NOMO-1 (cell line): ENCODE measurements around the gene AK3.

Source experiments
- DNase-seq, 2 experiments: peaks; one replicate each; lab custom pipeline; 2025; ENCODE audit not compliant: unreplicated experiment in 2 of 2; lab: John Stamatoyannopoulos, UW

The AK3 gene

DNA sequence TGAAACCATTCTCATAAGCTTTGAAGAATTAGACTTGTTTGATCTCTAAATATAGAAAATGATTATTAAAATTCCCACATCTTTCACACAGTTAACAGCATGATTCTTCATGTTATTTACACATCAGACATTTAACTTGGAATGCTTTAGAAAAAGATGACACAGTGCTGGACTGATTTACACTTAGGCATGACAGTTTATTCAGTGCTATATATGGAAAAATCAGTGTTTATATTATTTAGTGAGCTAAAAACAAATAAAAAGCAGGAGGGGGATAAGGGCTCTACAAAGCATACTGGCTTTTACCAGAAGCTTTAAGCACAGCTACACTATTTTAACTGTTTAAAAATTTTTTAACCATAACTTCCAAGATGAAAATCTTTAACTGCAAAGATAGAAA, 31.6 kb downstream of the AK3 start:
- DNase-seq, result no peak

DNA sequence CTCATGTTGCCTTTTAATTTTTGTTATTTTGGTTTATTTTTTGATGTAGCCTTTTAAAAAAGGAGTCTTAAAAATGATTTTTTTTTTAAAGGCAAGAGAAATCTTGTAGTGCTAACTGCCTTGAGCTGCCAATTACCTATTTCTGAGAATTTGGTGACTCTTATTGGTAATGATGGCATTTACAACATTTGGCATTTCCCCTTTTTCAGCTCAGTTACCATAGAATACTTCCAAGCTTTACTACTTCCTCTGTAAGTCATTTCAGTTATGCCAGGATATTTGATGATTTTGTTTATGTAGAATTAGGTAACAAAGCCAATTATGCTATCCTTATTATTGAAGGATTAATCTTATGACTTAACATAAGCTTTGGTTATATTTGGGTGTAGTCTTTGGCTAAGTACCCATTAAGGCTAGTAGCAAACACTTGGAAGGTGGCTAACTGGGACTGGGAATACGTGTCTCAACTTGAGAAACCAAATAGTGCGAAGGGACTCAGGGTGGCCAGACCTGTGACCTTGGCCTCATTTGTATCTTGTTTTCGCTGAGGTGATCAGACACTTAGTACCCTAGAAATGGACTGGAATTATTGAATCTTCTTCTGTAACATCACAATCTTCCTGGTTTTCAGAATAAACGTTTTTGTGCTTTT, 33.9 kb downstream of the AK3 start:
- peak in 1 of 2 experiments; percentile 2 for DNase-seq

DNA sequence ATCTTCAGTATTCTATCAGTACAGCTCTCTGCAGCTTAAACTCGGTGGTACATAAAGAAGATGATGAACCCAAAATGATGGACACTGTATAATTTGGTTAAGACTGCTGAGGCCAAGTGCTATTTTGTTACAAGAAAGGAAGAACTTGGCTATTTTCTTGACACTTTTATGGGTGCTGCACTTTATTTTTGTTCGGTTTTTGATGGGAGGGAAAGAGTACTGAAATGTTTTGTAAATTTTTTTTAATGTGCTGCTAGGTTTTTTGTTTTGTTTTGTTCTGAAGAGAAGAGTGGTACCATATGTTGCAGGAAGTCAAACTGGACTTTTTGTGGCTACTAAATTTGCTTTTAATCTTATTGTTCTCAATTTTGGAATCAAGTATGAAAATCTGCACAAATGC, 35.0 kb downstream of the AK3 start:
- DNase-seq, result no peak

DNA sequence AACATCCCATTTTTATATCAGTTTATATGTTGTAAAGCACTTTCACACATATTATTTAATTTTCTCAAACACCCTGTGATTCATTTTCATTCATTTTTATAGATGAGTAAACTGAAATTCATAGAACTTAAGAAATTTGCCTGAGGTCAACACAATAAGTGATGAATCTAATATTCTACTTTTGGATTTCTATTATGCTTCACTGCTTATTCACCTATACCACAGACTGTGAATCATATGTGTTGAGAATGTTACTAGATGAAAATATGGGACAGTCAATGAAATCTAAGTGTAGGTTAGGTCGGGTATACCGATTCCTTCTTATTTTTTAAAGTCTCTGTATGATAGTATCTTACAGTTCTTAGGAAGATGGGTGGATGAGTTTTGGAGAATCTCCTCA, 36.9 kb downstream of the AK3 start:
- no peak for DNase-seq

DNA sequence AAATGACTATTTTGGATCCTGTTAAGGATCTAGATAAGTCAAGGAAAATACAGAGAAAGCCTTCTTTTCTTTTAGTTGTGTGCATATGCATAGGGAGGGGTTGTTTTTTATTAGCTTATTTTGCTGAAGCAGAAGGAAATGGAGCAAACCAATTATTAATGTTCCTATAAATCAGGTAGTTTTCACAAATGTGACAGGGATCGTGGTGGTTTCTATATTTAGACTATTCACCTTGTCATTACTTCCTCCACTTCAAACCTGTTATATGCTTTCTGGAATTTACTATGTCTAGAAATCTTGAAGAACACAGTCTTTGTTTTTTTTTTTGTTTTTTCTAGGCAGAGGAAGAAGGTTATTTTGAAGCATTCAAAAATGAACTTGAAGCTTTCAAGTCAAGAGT, 39.5 kb downstream of the AK3 start:
- no peak for DNase-seq

DNA sequence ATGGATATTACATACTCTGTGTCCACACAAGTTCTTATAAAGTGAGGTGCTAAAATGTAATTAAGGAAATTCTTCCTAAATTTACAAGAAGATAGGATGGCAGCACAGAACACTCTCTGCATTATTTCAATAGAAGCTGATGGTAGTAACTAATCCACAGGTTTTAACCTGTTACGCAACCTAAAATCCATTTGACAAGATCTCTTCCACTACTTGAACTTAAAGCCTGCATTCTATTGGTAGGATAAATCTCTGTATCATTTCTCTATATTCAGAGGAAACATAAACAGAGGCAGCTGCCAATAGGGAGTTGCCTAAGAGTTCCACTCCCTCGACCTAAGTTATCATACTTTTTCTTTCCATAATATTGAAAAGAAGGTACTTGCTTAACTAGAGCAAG, 40.1 kb downstream of the AK3 start:
- DNase-seq, result no peak

DNA sequence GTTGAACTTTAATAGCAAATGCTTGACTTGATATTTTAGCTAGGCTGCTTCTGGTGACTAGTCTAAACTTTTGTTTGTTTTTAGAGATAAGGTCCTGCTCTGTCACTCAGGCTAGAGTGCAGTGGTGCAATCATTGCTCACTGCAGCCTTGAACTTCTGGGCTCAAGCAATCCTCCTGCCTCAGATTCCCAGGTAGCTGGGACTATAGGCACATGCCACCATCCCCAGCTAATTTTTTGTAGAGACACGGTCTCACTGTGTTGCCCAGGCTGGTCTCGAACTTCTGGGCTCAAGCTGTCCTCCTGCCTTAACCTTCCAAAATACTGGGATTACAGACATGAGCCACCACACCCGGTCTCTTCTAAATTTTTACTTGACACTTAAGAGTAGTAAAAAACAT, 40.9 kb downstream of the AK3 start:
- no peak for DNase-seq

DNA sequence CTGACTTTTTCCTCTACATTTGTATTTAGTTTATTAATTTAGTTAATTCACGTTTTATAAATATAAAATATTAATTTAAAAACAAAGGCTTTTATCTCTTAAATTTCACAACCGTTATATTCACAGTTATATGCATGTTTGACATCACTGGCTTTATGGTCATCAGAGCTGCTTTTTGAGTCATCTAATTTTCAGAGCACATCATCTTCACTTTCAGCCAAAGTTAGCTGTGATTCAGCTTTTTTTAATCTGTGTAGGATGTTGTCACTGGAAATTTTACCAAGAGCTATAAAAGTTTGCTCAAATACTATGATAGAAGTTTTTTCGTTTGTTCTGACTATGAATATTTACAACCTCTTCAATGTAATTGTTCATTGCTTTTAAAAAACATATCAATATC, 49.2 kb downstream of the AK3 start:
- DNase-seq, result no peak

DNA sequence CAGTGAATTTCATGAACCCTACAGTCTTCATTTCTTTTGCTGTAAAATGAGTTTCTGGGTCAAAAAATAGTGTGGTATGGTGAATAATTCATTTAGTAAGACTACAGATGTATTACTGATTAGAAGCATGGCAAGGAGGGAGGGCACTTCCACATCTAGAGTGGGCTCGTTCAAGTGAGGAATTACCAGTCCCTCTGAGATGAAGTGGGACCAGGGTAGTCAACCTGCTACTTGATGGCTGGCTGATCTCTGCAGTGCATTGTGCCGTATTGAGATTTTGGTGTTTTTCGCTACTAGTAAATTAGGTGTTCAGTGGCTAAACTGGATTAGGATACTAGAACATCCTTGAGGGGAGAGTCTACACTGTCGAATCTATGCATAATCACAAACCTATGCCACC, 50.9 kb downstream of the AK3 start:
- DNase-seq, result no peak

DNA sequence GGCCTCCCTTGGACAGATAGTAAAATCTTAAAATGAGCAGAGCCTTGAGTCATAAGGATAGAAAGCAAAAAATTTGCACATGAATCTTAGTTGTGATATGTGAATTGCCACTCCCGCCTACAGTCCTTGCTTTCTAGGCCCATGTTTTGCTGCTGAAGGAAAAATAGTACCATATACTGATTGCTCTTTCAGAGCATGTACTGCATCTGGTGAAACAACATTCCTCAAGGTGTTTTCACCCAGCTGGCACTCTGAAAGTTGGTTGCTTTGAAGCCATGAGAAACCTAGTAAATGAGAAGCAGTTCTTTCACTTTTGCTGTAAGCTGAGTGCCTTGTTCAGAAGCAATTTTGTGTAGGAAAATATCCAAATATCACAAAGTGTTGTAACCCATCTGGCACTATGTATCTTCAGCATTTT, 51.3 kb downstream of the AK3 start:
- DNase-seq, result no peak

DNA sequence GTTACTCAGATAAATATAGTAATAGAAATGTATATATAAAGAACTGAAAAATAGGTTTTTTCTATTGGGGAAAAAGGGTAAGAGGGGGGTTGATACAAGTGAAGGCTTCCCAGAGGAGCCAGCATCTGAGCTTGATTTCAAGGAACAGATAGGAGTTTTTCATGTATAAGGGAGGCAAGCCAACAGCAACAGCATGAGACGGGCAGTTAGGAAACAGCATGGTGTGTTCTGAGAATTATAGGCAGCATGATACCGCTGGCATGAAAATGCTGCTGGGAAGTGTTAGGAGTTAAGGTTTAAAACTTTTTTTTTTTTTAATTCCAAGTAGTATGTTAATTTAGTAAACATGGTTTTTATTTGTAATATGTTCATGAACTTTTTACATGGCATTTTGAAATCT, 52.0 kb downstream of the AK3 start:
- no peak for DNase-seq

DNA sequence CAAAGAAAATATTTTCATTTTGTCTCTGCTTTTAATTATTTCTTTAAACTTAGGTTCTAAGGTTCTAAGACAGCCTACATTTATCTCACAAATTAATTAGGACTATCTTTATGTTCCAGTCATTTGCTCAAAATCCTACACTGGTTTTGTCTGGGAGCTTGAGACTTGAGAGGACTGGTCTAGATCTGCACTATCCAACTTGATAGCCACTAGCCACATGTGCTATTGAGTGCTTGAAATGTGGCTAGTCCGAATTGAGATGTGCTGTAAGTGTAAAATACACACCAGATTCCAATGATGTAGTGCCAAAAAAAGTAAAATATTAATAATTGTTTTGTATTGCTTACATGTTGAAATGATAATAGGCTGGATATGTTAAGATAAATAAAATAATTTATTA, 54.4 kb downstream of the AK3 start:
- no peak for DNase-seq

DNA sequence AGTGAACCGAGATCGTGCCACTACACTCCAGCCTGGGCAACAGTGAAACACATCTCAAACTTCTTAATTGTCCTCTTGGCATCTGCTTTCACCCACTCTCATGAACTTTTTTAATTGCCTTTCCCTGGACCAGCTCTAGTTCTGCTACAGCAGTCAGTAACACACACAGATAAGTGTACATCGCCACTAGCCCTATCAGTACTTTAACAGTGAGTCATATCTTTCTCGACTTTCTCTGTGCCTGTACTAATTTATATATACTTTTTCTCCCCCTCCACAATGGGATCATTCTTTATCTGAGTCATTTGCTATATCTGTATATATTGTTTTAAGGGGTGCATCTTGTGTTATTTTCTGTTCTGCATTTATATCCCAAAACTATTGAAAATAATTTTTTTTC, 54.9 kb downstream of the AK3 start:
- DNase-seq, result no peak

DNA sequence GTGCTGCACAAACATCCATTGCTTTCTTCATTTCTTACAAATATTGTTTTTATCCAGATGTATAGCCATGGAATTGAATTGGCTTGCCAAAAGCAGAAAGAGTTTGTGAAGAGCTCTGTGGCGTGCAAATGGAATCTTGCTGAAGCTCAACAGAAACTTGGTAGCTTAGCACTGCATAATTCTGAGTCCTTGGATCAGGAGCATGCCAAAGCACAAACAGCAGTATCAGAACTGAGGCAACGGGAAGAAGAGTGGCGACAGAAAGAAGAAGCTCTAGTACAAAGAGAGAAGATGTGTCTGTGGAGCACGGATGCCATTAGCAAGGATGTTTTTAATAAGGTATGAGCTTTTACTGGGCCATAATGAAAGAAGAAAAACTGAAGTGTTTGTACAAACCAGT, 56.2 kb downstream of the AK3 start:
- DNase-seq, result no peak

DNA sequence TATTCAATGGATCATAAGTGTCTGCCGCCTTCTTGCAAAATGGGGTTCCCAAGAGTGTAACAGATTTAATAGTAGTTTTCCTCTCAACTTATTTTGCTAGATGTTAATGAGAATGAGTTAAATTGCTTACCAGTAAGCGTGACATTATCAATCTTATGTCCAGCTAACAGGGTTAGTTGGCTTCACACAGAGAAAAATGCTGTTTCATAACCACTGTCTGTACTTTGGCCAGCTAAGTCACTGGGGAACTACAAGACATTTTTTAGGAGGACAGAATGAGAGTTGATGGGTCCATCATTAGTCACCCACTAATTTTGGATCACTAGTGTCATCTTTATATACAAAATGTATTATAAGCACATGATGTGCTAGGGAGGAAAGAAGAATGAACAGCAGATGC, 60.3 kb downstream of the AK3 start:
- DNase-seq, result peak in 1 of 2 experiments; percentile 4

DNA sequence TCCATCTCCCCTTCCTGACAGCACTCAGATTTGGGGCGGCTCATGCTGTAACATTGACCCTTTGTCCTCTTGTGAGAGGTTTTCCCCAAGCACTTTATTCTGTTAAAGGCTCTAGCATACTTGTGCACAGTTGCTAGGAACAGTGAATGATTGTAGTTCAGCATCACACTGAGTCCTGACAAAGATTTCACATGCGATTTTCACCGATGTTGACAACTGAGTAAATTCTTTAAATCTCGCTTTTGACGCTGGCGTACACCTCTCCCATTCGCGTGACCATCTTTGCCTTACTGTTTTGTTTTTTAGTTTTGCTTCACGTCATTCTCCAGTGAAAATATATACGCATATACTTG, 60.9 kb downstream of the AK3 start:
- DNase-seq, result no peak

DNA sequence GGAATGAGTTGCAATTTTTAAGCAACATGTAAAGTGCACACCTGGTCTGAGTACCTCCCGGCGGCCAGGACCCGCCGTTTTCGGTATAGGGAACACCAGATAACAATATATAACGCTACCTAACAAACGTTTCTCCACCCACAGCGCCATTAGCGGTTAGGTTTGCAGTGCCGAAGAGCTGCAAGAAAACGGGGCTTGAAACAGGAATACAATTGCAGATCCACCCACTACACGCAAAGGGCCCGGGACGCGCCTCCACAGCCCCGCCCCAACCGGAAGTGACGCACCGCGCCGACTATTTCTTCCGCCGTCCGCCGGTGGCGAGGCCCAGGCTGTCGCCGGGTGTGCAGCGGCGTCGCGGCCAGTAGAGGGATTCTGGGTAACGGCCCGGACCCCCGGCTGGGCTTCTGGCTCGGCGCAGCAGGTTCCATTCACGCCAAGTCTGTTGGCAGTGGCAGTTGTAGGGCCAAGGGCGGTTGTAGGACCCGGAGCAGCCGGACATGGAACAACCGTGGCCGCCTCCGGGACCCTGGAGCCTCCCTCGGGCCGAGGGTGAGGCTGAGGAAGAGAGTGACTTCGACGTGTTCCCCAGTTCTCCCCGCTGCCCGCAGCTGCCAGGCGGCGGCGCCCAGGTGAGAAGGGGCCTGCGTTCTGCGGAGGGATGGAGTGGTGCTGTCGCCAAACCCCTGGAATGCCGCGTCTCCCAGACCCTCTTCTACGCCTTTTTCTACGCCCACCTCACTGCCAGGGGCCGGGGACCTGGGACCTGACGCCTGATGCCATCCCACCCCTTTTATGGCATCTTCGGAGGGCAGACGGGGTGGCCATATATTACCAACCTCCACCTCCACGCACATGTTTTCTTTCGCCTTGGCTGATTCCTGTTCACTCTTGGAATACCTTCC, 61.5 kb downstream of the AK3 start, which contains the start of gene CDC37L1:
CDC37L1 (plus strand) TSS at position 302 of the 905 bp plus-strand sequence; CDS start at position 501, 199 bp downstream.
- peak; percentile 82 to 87 for DNase-seq

DNA sequence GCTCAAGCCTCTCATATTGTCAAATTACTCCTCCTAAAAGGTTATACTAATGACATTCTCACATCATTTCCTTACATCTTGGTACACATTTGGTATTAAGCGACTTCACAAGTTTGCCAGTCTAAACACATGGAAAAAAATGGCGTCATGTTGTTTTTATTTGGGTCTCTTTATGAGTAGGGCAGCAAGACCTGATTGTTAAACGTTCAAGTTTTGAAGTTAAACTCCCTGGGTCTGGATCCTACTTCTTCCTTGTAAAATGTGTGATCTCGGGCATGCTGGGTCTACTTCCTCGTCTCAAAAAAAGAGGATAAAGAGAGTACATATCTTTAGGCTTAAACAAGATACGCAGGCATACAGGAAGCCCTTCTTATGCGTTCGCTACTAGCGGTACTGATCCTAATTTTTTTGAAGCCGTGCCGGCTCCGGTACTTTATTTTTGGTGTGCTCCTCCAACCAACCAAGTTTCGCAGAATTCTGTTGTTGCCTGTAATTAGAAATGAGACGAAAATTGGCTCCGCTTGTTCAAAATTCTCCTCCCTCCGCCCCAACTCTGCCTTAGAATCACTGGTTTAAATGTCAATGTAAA, 62.2 kb downstream of the AK3 start:
- DNase-seq, result peak in 1 of 2 experiments; percentile 24

DNA sequence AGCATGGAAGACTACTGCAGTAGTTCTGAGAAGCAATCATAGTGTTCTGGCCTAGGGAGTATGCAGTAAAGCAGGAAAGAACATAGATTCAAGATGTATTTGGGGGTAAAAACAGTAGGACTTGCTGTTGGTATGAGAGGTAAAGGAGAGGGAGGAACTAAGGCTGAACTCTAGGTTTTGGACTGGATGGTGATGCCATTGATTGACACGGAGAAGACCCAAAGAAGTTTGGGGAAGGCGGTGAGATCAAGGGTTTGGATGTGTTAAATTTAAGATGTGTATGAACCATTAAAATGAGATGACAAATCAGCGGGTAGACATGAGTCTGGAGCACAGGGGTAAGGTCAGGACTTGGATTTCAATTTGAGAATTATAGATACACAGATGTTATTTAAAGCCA, 63.6 kb downstream of the AK3 start:
- no peak for DNase-seq

DNA sequence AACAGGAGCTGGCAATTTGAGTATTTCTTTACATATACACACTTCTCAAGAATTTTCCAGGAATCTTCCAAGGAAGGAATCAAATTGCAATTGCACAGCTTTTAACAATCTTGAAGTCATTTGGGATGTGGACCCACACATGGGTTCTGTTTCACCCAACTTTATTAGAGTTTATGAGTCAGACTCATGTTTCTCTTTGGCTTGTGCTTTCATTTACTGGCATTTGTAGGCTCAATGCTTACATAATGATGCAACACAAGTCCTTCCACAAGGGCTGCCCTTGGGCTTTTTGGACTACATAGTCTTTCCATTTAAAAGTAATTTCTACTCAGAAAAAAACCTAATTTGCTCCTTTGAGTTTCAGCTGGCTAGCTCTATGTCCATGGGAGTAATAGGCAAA, 66.2 kb downstream of the AK3 start:
- no peak for DNase-seq

DNA sequence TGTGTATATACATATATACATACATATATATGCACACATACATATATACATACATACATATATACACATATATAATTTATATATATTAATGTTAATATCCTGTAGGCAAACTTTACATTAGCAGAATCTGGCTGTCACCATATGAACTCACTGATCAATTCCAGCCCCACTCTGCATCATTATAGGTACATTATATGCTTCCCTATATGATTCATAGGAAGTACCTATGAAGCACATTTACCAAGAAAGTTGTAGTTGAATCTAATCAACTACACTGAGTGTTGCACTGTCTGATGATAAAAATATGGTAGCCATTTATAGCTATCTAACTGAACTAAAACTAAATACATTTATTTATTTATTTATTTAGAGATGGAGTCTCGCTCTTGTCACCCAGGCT, 69.3 kb downstream of the AK3 start:
- DNase-seq, result no peak

DNA sequence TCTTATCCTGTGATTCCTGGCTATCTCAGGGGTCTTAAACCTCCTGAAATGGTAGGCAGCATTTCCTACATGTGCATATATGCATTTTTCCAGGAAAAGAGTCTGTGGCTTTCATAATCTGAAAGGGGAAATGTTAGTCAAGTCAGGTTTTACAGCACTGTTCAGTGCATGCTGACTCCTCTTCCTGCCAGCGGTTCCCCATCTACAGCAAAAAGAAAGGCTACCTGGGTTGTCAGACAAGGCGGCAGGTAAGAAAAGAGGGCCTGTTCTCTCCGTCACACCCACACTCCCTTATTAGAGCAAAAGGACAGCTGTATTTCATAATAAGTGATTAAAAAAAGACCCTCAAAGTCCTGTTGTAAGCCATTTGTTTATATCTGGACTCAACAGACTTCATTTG, 70.4 kb downstream of the AK3 start:
- DNase-seq, result no peak
